Loucy (cell line): ENCODE data around the gene IRF1.

Experiments
- H2AFZ ChIP-seq: fragments of 200-600 bp; sonication (generic); 2 replicates; pipeline ENCODE4 v1.6.0; 2016; ENCODE audit warnings: antibody characterized with exemption, mild to moderate bottlenecking, low read length, moderate library complexity
- H3F3A ChIP-seq: fragments of 200-600 bp; 2 replicates; pipeline ENCODE4 v1.6.0; 2016; ENCODE audit warnings: antibody characterized with exemption, low read depth, mild to moderate bottlenecking
- H3K27me3 ChIP-seq: fragments of 200-600 bp; sonication (generic); 2 replicates; pipeline ENCODE4 v1.6.1; 2014; ENCODE audit warnings: low read length, mild to moderate bottlenecking; ENCODE audit not compliant: insufficient read depth, poor library complexity, severe bottlenecking
- H3K36me3 ChIP-seq: fragments of 200-600 bp; sonication (generic); 2 replicates; pipeline ENCODE4 v1.6.1; 2016; ENCODE audit warnings: low read length; ENCODE audit not compliant: insufficient read depth
- H3K4me1 ChIP-seq: fragments of 200-600 bp; sonication (generic); 2 replicates; pipeline ENCODE4 v1.5.1; 2014; ENCODE audit warnings: low read length, mild to moderate bottlenecking; ENCODE audit not compliant: insufficient read depth, poor library complexity, severe bottlenecking
- H3K4me2 ChIP-seq: fragments of 200-600 bp; sonication (generic); 2 replicates; pipeline ENCODE4 v1.6.0; 2014; ENCODE audit warnings: antibody characterized with exemption, low read length, low read depth, mild to moderate bottlenecking; ENCODE audit not compliant: poor library complexity, severe bottlenecking
- H3K4me3 ChIP-seq: fragments of 200-600 bp; sonication (generic); 2 replicates; pipeline ENCODE4 v1.5.1; 2014; ENCODE audit warnings: low read length, mild to moderate bottlenecking, mixed read lengths; ENCODE audit not compliant: poor library complexity, severe bottlenecking
- H3K79me2 ChIP-seq: fragments of 200-600 bp; sonication (generic); 2 replicates; pipeline ENCODE4 v1.6.1; 2014; ENCODE audit warnings: low read length; ENCODE audit not compliant: insufficient read depth
- H3K9ac ChIP-seq: fragments of 200-600 bp; sonication (generic); 2 replicates; pipeline ENCODE4 v1.6.0; 2014; ENCODE audit warnings: mild to moderate bottlenecking, low read depth, low read length, moderate library complexity; ENCODE audit not compliant: poor library complexity, severe bottlenecking
- H3K9me2 ChIP-seq: fragments of 200-600 bp; sonication (generic); replicated peaks from 2 replicates; pipeline ENCODE4 v1.6.1; 2016; ENCODE audit warnings: low read depth, low read length, mixed read lengths
- H3K9me3 ChIP-seq: fragments of 200-600 bp; sonication (generic); 2 replicates; pipeline ENCODE4 v1.6.1; 2014; ENCODE audit warnings: mild to moderate bottlenecking, antibody characterized with exemption, low read length, low read depth; ENCODE audit not compliant: insufficient read depth
- H4K20me1 ChIP-seq: fragments of 200-600 bp; sonication (generic); 2 replicates; pipeline ENCODE4 v1.6.0; 2014; ENCODE audit warnings: antibody characterized with exemption, low read length, mild to moderate bottlenecking; ENCODE audit not compliant: insufficient read depth, poor library complexity, severe bottlenecking
- CTCF ChIP-seq: fragments of 200-600 bp; sonication (generic); conservative IDR thresholded peaks from 2 replicates; pipeline ENCODE4 v1.5.1; 2014; ENCODE audit warnings: mild to moderate bottlenecking, antibody characterized with exemption, low read length
- EZH2phosphoT487 ChIP-seq: fragments of 200-600 bp; IDR thresholded peaks from 2 replicates; pipeline ENCODE4 v1.6.1; 2018; ENCODE audit warnings: antibody characterized with exemption, mild to moderate bottlenecking, moderate library complexity, borderline replicate concordance

IRF1 gene

GRCh38 chr5:132490484-132491367 is at the start of gene IRF1:
Gene IRF1, minus strand, starts transcription at chr5:132490773. Its CDS starts 1,295 bp downstream, at chr5:132489478.
- no peak within 1 kb of the TSS for H2AFZ ChIP-seq
- TF ChIP-seq CTCF (no peak), EZH2phosphoT487 (no peak)
- no peaks in the 10 kb centered on the region for H3K9me2 ChIP-seq
- H3K9me3 ChIP-seq, result no peaks in the 10 kb centered on the region
- no peaks in the 10 kb centered on the region for H3K27me3 ChIP-seq
- H3K4me2 ChIP-seq, result peak within 1 kb of the TSS; percentile 98
- H4K20me1 ChIP-seq, result peaks cover 44% of the 10 kb centered on the region
- H3F3A ChIP-seq, result no peaks in the 10 kb centered on the region
- H3K9ac ChIP-seq, result peak within 1 kb of the TSS; percentile 85
- peaks cover 31% of the 10 kb centered on the region; the same call in 1 of the 2 replicates for H3K36me3 ChIP-seq
- peaks cover 75% of the 10 kb centered on the region for H3K79me2 ChIP-seq
- peaks cover 47% of the 10 kb centered on the region for H3K4me1 ChIP-seq
- H3K4me3 ChIP-seq, result peak within 1 kb of the TSS; percentile 96

- no peaks in the 10 kb centered on the region for H3K4me1 ChIP-seq
- no peaks in the 10 kb centered on the region for H3K9me2 ChIP-seq
- no peak overlapping the region for H3K4me2 ChIP-seq
- H3K9ac ChIP-seq, result no peak overlapping the region
- no peaks in the 10 kb centered on the region for H3K9me3 ChIP-seq
- no peak overlapping the region for H2AFZ ChIP-seq
- no peaks in the 10 kb centered on the region for H3K36me3 ChIP-seq
- H3F3A ChIP-seq, result no peaks in the 10 kb centered on the region
- no peaks in the 10 kb centered on the region for H4K20me1 ChIP-seq
- H3K4me3 ChIP-seq, result no peak overlapping the region
- H3K27me3 ChIP-seq, result no peaks in the 10 kb centered on the region
- H3K79me2 ChIP-seq, result no peaks in the 10 kb centered on the region
- TF ChIP-seq CTCF, result no peak
- TF ChIP-seq EZH2phosphoT487, result no peak
Measured at GRCh38 chr5:132540149-132540548, 49.6 kb upstream of the IRF1 start.

- no peaks in the 10 kb centered on the region for H4K20me1 ChIP-seq
- H3K27me3 ChIP-seq, result no peaks in the 10 kb centered on the region
- H3F3A ChIP-seq, result no peaks in the 10 kb centered on the region
- no peak overlapping the region for H3K4me2 ChIP-seq
- H3K9me3 ChIP-seq, result no peaks in the 10 kb centered on the region
- H3K9ac ChIP-seq, result no peak overlapping the region
- H3K4me3 ChIP-seq, result no peak overlapping the region
- no peak overlapping the region for H2AFZ ChIP-seq
- H3K36me3 ChIP-seq, result no peaks in the 10 kb centered on the region
- no peaks in the 10 kb centered on the region for H3K9me2 ChIP-seq
- no peaks in the 10 kb centered on the region for H3K4me1 ChIP-seq
- no peak for TF ChIP-seq CTCF
- no peak for TF ChIP-seq EZH2phosphoT487
- no peaks in the 10 kb centered on the region for H3K79me2 ChIP-seq
Measured at GRCh38 chr5:132539716-132540115, 49.1 kb upstream of the IRF1 start.
